HepG2 (cell line): Measurements from ENCODE around the gene FSHR. TPM values are rescaled to one million over a fixed set of nuclear protein-coding genes. Genes with fewer than 3 reads are reported as not detected.

ENCODE experiments used
- ATAC-seq: fragments of 200-7000 bp; cut with Tn5 transposase; 3 replicates; pipeline ENCODE4 v1.9.1; 2020; ENCODE audit warnings: mild to moderate bottlenecking, moderate library complexity
- BruUV-seq: library from RNA; stranded (reverse); fragments of 400-500 nt; replicated peaks from 2 replicates; lab custom pipeline; 2021; lab: Mats Ljungman, UMichigan
- CTCF ChIA-PET: fragments of 300-600 bp; formaldehyde crosslinking; extraction: SDS; loops from one replicate; lab custom pipeline; 2021; ENCODE audit warnings: low total read pairs, inconsistent platforms, low intra/inter-chr PET ratio; lab: Yijun Ruan, JAX
- POLR2A ChIA-PET: fragments of 350-600 bp; sonication (Branson Sonifier 250); formaldehyde crosslinking; loops from one replicate; lab custom pipeline; 2020; ENCODE audit warnings: antibody characterized with exemption, inconsistent platforms; lab: Yijun Ruan, JAX
- DNase-seq: peaks from one replicate; pipeline ENCODE4 v3.0.0-alpha.2; 2015; ENCODE audit warnings: low spot score
- FAIRE-seq: peaks from 3 replicates; lab custom pipeline; 2011; peaks lifted over from hg19 to GRCh38; lab: Jason Lieb, UNC
- H2AFZ ChIP-seq: one replicate; pipeline ENCODE4 v1.6.1; 2011; ENCODE audit warnings: low read length, inconsistent platforms
- H3K27ac ChIP-seq: fragments of 300-600 bp; 3 replicates; pipeline ENCODE4 v1.8.0; 2011; ENCODE audit warnings: mixed run types, mild to moderate bottlenecking, mixed read lengths, low read length, inconsistent platforms; ENCODE audit not compliant: insufficient read depth; ENCODE audit errors: extremely low read length
- H3K27me3 ChIP-seq, 2 experiments: fragments of 200-600 bp in 1 of 2; 2 replicates in 1 of 2; 3 replicates in 1 of 2; pipeline versions ENCODE4 v1.6.0 to v1.8.0; 2011; ENCODE audit warnings: low read length in 2 of 2, mild to moderate bottlenecking in 2 of 2, moderate library complexity in 2 of 2, inconsistent platforms in 1 of 2; ENCODE audit not compliant: insufficient read depth in 2 of 2, control insufficient read depth in 1 of 2
- H3K36me3 ChIP-seq, 2 experiments: fragments of 200-600 bp in 1 of 2; replicated peaks in 1 of 2; 2 replicates in 1 of 2; 3 replicates in 1 of 2; pipeline versions ENCODE4 v1.5.1 to v1.8.0; 2011; ENCODE audit warnings: low read length in 2 of 2, inconsistent platforms in 1 of 2; ENCODE audit not compliant: insufficient read depth in 2 of 2, control insufficient read depth in 1 of 2
- H3K4me1 ChIP-seq: 2 replicates; pipeline ENCODE4 v1.5.1; 2012; ENCODE audit warnings: low read length, inconsistent platforms; ENCODE audit not compliant: insufficient read depth
- H3K4me2 ChIP-seq: 2 replicates; pipeline ENCODE4 v1.6.0; 2011; ENCODE audit warnings: low read depth, low read length, inconsistent platforms
- H3K4me3 ChIP-seq, 3 experiments: fragments of 200-600 bp in 1 of 3; sonication (generic), shearing (Covaris generic) in 1 of 3; replicated peaks in 1 of 3; 2 replicates each; pipeline ENCODE4 v1.5.1; 2011 to 2016; ENCODE audit warnings: low read length in 3 of 3, inconsistent platforms in 2 of 3, low read depth in 2 of 3, mild to moderate bottlenecking in 2 of 3, control low read depth in 1 of 3, mixed read lengths in 1 of 3; ENCODE audit not compliant: insufficient read depth in 1 of 3
- H3K79me2 ChIP-seq: one replicate; pipeline ENCODE4 v1.6.1; 2011; ENCODE audit warnings: low read length, inconsistent platforms; ENCODE audit not compliant: insufficient read depth
- H3K9ac ChIP-seq: 2 replicates; pipeline ENCODE4 v1.6.0; 2011; ENCODE audit warnings: mild to moderate bottlenecking, low read depth, low read length, inconsistent platforms; ENCODE audit not compliant: insufficient read depth
- H3K9me3 ChIP-seq: 2 replicates; pipeline ENCODE4 v1.5.1; 2012; ENCODE audit warnings: mild to moderate bottlenecking, low read length
- H4K20me1 ChIP-seq: 2 replicates; pipeline ENCODE4 v1.6.0; 2011; ENCODE audit warnings: inconsistent platforms, mild to moderate bottlenecking, low read length, moderate library complexity; ENCODE audit not compliant: insufficient read depth
- AKAP8 ChIP-seq: sonication (generic); formaldehyde crosslinking; IDR thresholded peaks from 2 replicates; pipeline ENCODE4 v1.5.1; 2020; ENCODE audit warnings: mild to moderate bottlenecking, missing genetic modification reagents
- ATF7-NPFF ChIP-seq: sonication (generic); formaldehyde crosslinking; IDR thresholded peaks from 2 replicates; pipeline ENCODE4 v1.8.1; 2023; ENCODE audit warnings: mild to moderate bottlenecking, low read depth, missing genetic modification reagents, moderate library complexity
- GPN1 ChIP-seq: sonication (generic); formaldehyde crosslinking; IDR thresholded peaks from 2 replicates; pipeline ENCODE4 v1.5.1; 2020; ENCODE audit warnings: missing genetic modification reagents, borderline replicate concordance
- HNRNPH1 ChIP-seq: fragments of 200-400 bp; formaldehyde crosslinking; optimal IDR thresholded peaks from 2 replicates; pipeline ENCODE3; 2017; ENCODE audit warnings: mild to moderate bottlenecking, low read depth, low read length
- HOXA3 ChIP-seq: sonication (generic); formaldehyde crosslinking; IDR thresholded peaks from 2 replicates; pipeline ENCODE4 v1.5.0; 2020; ENCODE audit warnings: missing genetic modification reagents
- IRF2 ChIP-seq: IDR thresholded peaks from 2 replicates; pipeline ENCODE4 v1.6.1; 2018; ENCODE audit warnings: missing genetic modification reagents, missing compliant biosample characterization
- MYC ChIP-seq: sonication (generic); formaldehyde crosslinking; IDR thresholded peaks from 2 replicates; pipeline ENCODE4 v1.9.0; 2021; ENCODE audit warnings: missing genetic modification reagents, borderline replicate concordance
- RFXAP ChIP-seq: sonication (generic); formaldehyde crosslinking; IDR thresholded peaks from 2 replicates; pipeline ENCODE4 v1.4.0; 2020; ENCODE audit warnings: missing genetic modification reagents, borderline replicate concordance
- SSRP1 ChIP-seq: IDR thresholded peaks from 2 replicates; pipeline ENCODE4 v1.6.1; 2016; ENCODE audit warnings: control low read depth
- TBX2 ChIP-seq: sonication (generic); formaldehyde crosslinking; IDR thresholded peaks from 2 replicates; pipeline ENCODE4 v1.5.0; 2020; ENCODE audit warnings: missing genetic modification reagents, mild to moderate bottlenecking, borderline replicate concordance
- THYN1 ChIP-seq: sonication (generic); formaldehyde crosslinking; IDR thresholded peaks from 2 replicates; pipeline ENCODE4 v1.8.1; 2023; ENCODE audit warnings: low read depth, mild to moderate bottlenecking, moderate library complexity, missing genetic modification reagents, borderline replicate concordance
- ZFP90 ChIP-seq: sonication (generic); formaldehyde crosslinking; IDR thresholded peaks from 2 replicates; pipeline ENCODE4 v1.8.0; 2022; ENCODE audit warnings: missing genetic modification reagents, mild to moderate bottlenecking, inconsistent platforms, borderline replicate concordance
- ZNF615 ChIP-seq: sonication (generic); formaldehyde crosslinking; IDR thresholded peaks from 2 replicates; pipeline ENCODE4 v1.5.0; 2020; ENCODE audit warnings: mild to moderate bottlenecking, missing genetic modification reagents, borderline replicate concordance
- ZNF747 ChIP-seq: sonication (generic); formaldehyde crosslinking; IDR thresholded peaks from 2 replicates; pipeline ENCODE4 v1.8.1; 2023; ENCODE audit warnings: missing genetic modification reagents, mild to moderate bottlenecking, borderline replicate concordance
- ZSCAN31 ChIP-seq: sonication (generic); formaldehyde crosslinking; IDR thresholded peaks from 2 replicates; pipeline ENCODE4 v1.5.0; 2020; ENCODE audit warnings: low read depth, mild to moderate bottlenecking, missing genetic modification reagents
- WGBS: methylation state at CpG from one replicate; pipeline ENCODE4 v1.1.6; 2017; ENCODE audit warnings: low lambda C conversion rate; 5-methylcytosine and 5-hydroxymethylcytosine counted together
- in situ Hi-C: cut with HindIII; loops from 2 replicates; pipeline ENCODE4 v1.10.0; 2017; ENCODE audit warnings: low pct_unique_long_range_greater_than_20kb; ENCODE audit not compliant: extremely low pct_ligation_motif_present
- intact Hi-C: fragments of 100-400 bp; cut with micrococcal nuclease; formaldehyde crosslinking; loops from one replicate; pipeline ENCODE4 v1.10.0; 2022; ENCODE audit not compliant: unreplicated experiment
- polyA plus RNA-seq, 8 experiments: library from polyadenylated mRNA; depleted of rRNA in 3 of 8; stranded (reverse) in 7 of 8; unstranded in 1 of 8; fragments of >200 nt; fragmentation: Illumina TruSeq in 4 of 8; extraction: Trizol in 4 of 8; gene quantifications; 2 replicates each; pipeline versions ENCODE4 v1.2.1 to v1.2.3, GENCODE V29; 2011 to 2016; ENCODE audit warnings: low read depth in 4 of 8, missing spikeins in 1 of 8, mixed read lengths in 1 of 8; ENCODE audit not compliant: insufficient read depth in 1 of 8
- total RNA-seq, 5 experiments: library from RNA; depleted of rRNA; stranded (reverse); fragments of >200 nt; fragmentation: Illumina TruSeq; extraction: Trizol; gene quantifications; 2 replicates each; pipeline ENCODE4 v1.2.3, GENCODE V29; 2016; ENCODE audit warnings: low read depth in 1 of 5
- TF ChIP-seq, protein P1 (sequence below): sonication (generic); formaldehyde crosslinking; IDR thresholded peaks from 2 replicates; pipeline ENCODE4 v1.8.1; 2023; ENCODE audit warnings: missing genetic modification reagents, inconsistent platforms, borderline replicate concordance

Gene FSHR
- total and polyA plus RNA-seq, 2 of the 13 experiments (the other 11 are each of a cell fraction or from before 2014, with no cell fraction given): not detected

DNA sequence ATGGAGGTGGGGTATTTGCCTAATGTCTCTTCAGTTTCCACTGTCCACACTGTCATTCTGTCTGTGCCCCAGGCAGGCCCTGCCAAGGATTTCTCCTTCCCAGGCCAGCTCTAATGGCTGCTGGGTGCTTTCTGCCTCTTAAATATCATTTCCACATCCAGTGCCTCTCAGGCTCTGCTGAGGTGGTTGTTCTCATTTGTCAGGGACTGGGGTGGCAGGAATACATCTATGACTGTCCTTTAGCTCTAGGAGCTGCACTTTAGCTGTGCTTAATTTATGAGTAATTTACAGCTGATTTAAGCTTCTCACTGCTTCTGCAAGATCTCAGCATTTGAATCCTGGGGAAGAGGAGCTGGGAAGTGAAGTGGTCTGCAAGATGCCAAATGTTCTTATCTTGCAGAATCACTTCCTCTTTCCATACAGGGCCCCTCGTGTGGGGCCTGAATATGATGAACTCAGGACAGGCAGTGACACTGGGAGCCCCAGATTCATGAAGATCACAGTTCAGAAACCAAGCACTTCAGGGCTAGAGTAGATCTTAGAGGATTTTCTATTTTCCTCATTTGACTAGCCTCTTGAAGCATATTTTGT lies 150.2 kb downstream of the FSHR start:
- no TSS peak for BruUV-seq
- Histone ChIP-seq H3K36me3 (no peaks in the 10 kb centered on the region), H2AFZ (no peak overlapping the region), H3K4me3 (no peak overlapping the region), H3K79me2 (no peaks in the 10 kb centered on the region), H3K27ac (no peak overlapping the region), H3K9me3 (no peaks in the 10 kb centered on the region), H3K9ac (no peak overlapping the region), H3K4me1 (no peaks in the 10 kb centered on the region), H3K27me3 (no peaks in the 10 kb centered on the region), H4K20me1 (no peaks in the 10 kb centered on the region), H3K4me2 (no peak overlapping the region)
- in situ Hi-C loops (no loop called here), intact Hi-C loops (no loop called here)
- 0% methylated on average over 1 of the region's 1 CpG for WGBS
- ATAC-seq (no peak), DNase-seq (no peak), FAIRE-seq (no peak)
- POLR2A ChIA-PET: no interaction called here
- TF ChIP-seq GPN1 (no peak), ZNF747 (CRISPR knock-in tag) (no peak), ATF7-NPFF (CRISPR knock-in tag) (no peak), AKAP8 (CRISPR knock-in tag) (no peak)
- CTCF ChIA-PET: no interaction called here

DNA sequence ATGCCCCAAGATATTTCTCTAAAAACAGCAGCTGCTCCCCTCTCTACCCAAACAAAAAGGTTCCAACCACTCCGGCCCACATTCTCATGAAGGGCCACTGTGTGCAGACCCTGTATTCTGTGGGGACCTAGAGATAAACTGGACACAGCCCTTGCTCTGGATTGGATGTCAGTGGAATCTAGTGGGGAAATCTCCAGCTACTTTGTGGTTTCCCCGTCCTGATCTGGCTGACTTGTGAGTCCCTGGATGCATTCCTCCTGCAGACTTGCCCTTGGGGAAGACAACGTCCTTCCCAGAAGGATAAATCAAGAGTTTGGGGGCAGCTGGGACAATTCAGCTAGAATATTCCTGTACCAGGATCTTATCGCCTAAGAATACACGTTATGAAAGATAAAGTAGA lies 151.1 kb downstream of the FSHR start:
- CTCF ChIA-PET: no interaction called here
- ATAC-seq (no peak), FAIRE-seq (no peak), DNase-seq (no peak)
- H3K4me1 ChIP-seq: no peaks in the 10 kb centered on the region
- H3K27ac ChIP-seq: no peak overlapping the region
- intact Hi-C loops: no loop called here
- H3K79me2 ChIP-seq: no peaks in the 10 kb centered on the region
- no peak overlapping the region for H2AFZ ChIP-seq
- WGBS: 13% methylated on average over 5 of the region's 5 CpGs
- H3K4me3 ChIP-seq: no peak overlapping the region
- no TSS peak for BruUV-seq
- no peaks in the 10 kb centered on the region for H4K20me1 ChIP-seq
- POLR2A ChIA-PET: no interaction called here
- H3K9ac ChIP-seq: no peak overlapping the region
- no peaks in the 10 kb centered on the region for H3K9me3 ChIP-seq
- H3K36me3 ChIP-seq: no peaks in the 10 kb centered on the region
- H3K4me2 ChIP-seq: no peak overlapping the region
- no peaks in the 10 kb centered on the region for H3K27me3 ChIP-seq
- in situ Hi-C loops: no loop called here
- TF ChIP-seq TBX2 (CRISPR knock-in tag) (no peak), SSRP1 (CRISPR knock-in tag) (no peak), ZSCAN31 (no peak), IRF2 (CRISPR knock-in tag) (no peak), THYN1 (CRISPR knock-in tag) (no peak), ZNF615 (no peak), ZFP90 (no peak), HOXA3 (no peak), RFXAP (CRISPR knock-in tag) (no peak), MYC (CRISPR knock-in tag) (no peak), HNRNPH1 (no peak)
- TF ChIP-seq, protein P1, sequence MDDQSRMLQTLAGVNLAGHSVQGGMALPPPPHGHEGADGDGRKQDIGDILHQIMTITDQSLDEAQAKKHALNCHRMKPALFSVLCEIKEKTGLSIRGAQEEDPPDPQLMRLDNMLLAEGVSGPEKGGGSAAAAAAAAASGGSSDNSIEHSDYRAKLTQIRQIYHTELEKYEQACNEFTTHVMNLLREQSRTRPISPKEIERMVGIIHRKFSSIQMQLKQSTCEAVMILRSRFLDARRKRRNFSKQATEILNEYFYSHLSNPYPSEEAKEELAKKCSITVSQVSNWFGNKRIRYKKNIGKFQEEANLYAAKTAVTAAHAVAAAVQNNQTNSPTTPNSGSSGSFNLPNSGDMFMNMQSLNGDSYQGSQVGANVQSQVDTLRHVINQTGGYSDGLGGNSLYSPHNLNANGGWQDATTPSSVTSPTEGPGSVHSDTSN (CRISPR knock-in tag): no peak
